OCI-LY7 (cell line): ENCODE data around the gene PLXNB2.

Experiments used
- EZH2phosphoT487 ChIP-seq: fragments of 200-600 bp; sonication (generic); IDR thresholded peaks from 2 replicates; pipeline ENCODE4 v1.6.1; 2018; ENCODE audit warnings: low read depth, borderline replicate concordance, mild to moderate bottlenecking, mixed run types, antibody characterized with exemption, low read length, moderate library complexity, mixed read lengths
- TF ChIP-seq, protein P1 (sequence below): fragments of 200-600 bp; sonication (generic); conservative IDR thresholded peaks from 2 replicates; pipeline ENCODE4 v1.5.1; 2014; ENCODE audit warnings: mild to moderate bottlenecking, antibody characterized with exemption, low read length, moderate library complexity, mixed read lengths

GRCh38 chr22:50257041-50257440, 50.4 kb downstream of the PLXNB2 start:
- TF ChIP-seq, protein P1, sequence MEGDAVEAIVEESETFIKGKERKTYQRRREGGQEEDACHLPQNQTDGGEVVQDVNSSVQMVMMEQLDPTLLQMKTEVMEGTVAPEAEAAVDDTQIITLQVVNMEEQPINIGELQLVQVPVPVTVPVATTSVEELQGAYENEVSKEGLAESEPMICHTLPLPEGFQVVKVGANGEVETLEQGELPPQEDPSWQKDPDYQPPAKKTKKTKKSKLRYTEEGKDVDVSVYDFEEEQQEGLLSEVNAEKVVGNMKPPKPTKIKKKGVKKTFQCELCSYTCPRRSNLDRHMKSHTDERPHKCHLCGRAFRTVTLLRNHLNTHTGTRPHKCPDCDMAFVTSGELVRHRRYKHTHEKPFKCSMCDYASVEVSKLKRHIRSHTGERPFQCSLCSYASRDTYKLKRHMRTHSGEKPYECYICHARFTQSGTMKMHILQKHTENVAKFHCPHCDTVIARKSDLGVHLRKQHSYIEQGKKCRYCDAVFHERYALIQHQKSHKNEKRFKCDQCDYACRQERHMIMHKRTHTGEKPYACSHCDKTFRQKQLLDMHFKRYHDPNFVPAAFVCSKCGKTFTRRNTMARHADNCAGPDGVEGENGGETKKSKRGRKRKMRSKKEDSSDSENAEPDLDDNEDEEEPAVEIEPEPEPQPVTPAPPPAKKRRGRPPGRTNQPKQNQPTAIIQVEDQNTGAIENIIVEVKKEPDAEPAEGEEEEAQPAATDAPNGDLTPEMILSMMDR = no peak
- TF ChIP-seq EZH2phosphoT487 = no peak
